ENCODE data around the gene TBC1D14.

Gene TBC1D14

GRCh38 chr4:7026107-7026506, 116.5 kb downstream of the TBC1D14 start:
- no peaks in the 10 kb centered on the region for H3K4me1 ChIP-seq (ENCODE audit: low read length)
- peaks cover 14% of the 10 kb centered on the region for H3K36me3 ChIP-seq (replicated peaks; ENCODE audit: low read depth, low read length)
- H3K9ac ChIP-seq (ENCODE audit: low read length): no peak overlapping the region
- no peaks in the 10 kb centered on the region for H3K9me3 ChIP-seq (ENCODE audit: insufficient read depth, low read length)
- no peak overlapping the region for H2AFZ ChIP-seq (ENCODE audit: low read depth, low read length)
- no peak overlapping the region for H3K4me3 ChIP-seq (ENCODE audit: low read length)
- no peak overlapping the region for H3K4me2 ChIP-seq (ENCODE audit: low read length)
- no peak overlapping the region for H3K27ac ChIP-seq (ENCODE audit: low read length)
- no peaks in the 10 kb centered on the region for H3K79me2 ChIP-seq (ENCODE audit: low read length)
- no peaks in the 10 kb centered on the region for H3K27me3 ChIP-seq (ENCODE audit: low read depth, low read length)
- TF ChIP-seq CTCF (IDR thresholded peaks at IDR 0.05; ENCODE audit: low read depth, low read length): no peak
- TF ChIP-seq EZH2phosphoT487 (IDR thresholded peaks at IDR 0.05; ENCODE audit: low read depth): no peak
- no peaks in the 10 kb centered on the region for H4K20me1 ChIP-seq (ENCODE audit: insufficient read depth, low read length)

GRCh38 chr4:7027284-7027683, 117.7 kb downstream of the TBC1D14 start:
- H3K36me3 ChIP-seq (replicated peaks; ENCODE audit: low read depth, low read length): peaks cover 25% of the 10 kb centered on the region
- no peak overlapping the region for H3K9ac ChIP-seq (ENCODE audit: low read length)
- H3K4me1 ChIP-seq (ENCODE audit: low read length): no peaks in the 10 kb centered on the region
- H4K20me1 ChIP-seq (ENCODE audit: insufficient read depth, low read length): no peaks in the 10 kb centered on the region
- no peaks in the 10 kb centered on the region for H3K79me2 ChIP-seq (ENCODE audit: low read length)
- H2AFZ ChIP-seq (ENCODE audit: low read depth, low read length): no peak overlapping the region
- no peak for TF ChIP-seq EZH2phosphoT487 (IDR thresholded peaks at IDR 0.05; ENCODE audit: low read depth)
- no peak for TF ChIP-seq CTCF (IDR thresholded peaks at IDR 0.05; ENCODE audit: low read depth, low read length)
- H3K4me2 ChIP-seq (ENCODE audit: low read length): no peak overlapping the region
- no peak overlapping the region for H3K4me3 ChIP-seq (ENCODE audit: low read length)
- no peaks in the 10 kb centered on the region for H3K9me3 ChIP-seq (ENCODE audit: insufficient read depth, low read length)
- H3K27ac ChIP-seq (ENCODE audit: low read length): no peak overlapping the region
- no peaks in the 10 kb centered on the region for H3K27me3 ChIP-seq (ENCODE audit: low read depth, low read length)

DNA sequence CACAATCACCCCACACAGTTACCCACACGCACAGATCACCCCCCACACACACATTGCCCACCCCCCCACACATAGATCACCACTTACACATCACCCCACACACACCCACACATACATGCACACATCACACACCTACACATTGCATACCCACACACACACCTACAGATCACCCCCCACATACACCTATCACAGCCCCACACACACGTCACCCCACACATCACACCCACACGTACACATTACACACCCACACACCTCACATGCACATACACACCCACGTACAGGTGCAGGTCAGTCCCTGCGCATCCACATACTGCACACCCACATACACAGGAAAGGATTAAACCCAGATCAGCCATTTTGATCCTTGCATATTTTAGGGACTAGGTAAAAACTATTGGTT, 118.3 kb downstream of the TBC1D14 start:
- H3K27ac ChIP-seq (ENCODE audit: low read length): no peak overlapping the region
- TF ChIP-seq CTCF (IDR thresholded peaks at IDR 0.05; ENCODE audit: low read depth, low read length) (no peak), EZH2phosphoT487 (IDR thresholded peaks at IDR 0.05; ENCODE audit: low read depth) (no peak)
- H3K9me3 ChIP-seq (ENCODE audit: insufficient read depth, low read length): no peaks in the 10 kb centered on the region
- H2AFZ ChIP-seq (ENCODE audit: low read depth, low read length): no peak overlapping the region
- peaks cover 28% of the 10 kb centered on the region for H3K36me3 ChIP-seq (replicated peaks; ENCODE audit: low read depth, low read length)
- no peaks in the 10 kb centered on the region for H3K4me1 ChIP-seq (ENCODE audit: low read length)
- H3K27me3 ChIP-seq (ENCODE audit: low read depth, low read length): no peaks in the 10 kb centered on the region
- no peak overlapping the region for H3K4me3 ChIP-seq (ENCODE audit: low read length)
- H3K79me2 ChIP-seq (ENCODE audit: low read length): no peaks in the 10 kb centered on the region
- no peaks in the 10 kb centered on the region for H4K20me1 ChIP-seq (ENCODE audit: insufficient read depth, low read length)
- H3K9ac ChIP-seq (ENCODE audit: low read length): no peak overlapping the region
- no peak overlapping the region for H3K4me2 ChIP-seq (ENCODE audit: low read length)

DNA sequence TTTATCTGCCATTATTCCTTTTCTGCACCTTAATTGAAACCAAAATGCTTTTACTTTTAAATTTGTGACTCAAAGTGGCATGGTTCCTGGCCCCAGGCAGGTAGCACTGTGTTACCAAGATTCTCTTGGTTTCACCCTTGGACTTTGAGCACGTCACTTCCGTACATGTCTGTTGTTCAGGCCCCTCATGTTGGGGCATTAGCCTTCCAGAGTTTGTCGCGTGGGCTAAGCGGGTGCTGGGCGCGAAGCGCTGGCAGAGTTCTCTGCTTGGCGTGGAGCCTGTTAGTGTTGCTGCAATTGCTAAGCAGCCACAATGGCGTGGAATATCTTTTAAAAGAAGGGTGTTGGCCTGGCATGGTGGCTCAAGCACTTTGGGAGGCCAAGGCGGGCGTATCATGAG, 119.6 kb downstream of the TBC1D14 start:
- H3K4me1 ChIP-seq (ENCODE audit: low read length): no peaks in the 10 kb centered on the region
- no peak overlapping the region for H2AFZ ChIP-seq (ENCODE audit: low read depth, low read length)
- no peaks in the 10 kb centered on the region for H3K79me2 ChIP-seq (ENCODE audit: low read length)
- TF ChIP-seq CTCF (IDR thresholded peaks at IDR 0.05; ENCODE audit: low read depth, low read length) (no peak), EZH2phosphoT487 (IDR thresholded peaks at IDR 0.05; ENCODE audit: low read depth) (no peak)
- no peak overlapping the region for H3K9ac ChIP-seq (ENCODE audit: low read length)
- no peak overlapping the region for H3K27ac ChIP-seq (ENCODE audit: low read length)
- no peaks in the 10 kb centered on the region for H3K9me3 ChIP-seq (ENCODE audit: insufficient read depth, low read length)
- H3K4me3 ChIP-seq (ENCODE audit: low read length): no peak overlapping the region
- H3K36me3 ChIP-seq (replicated peaks; ENCODE audit: low read depth, low read length): peaks cover 28% of the 10 kb centered on the region
- no peaks in the 10 kb centered on the region for H4K20me1 ChIP-seq (ENCODE audit: insufficient read depth, low read length)
- H3K27me3 ChIP-seq (ENCODE audit: low read depth, low read length): no peaks in the 10 kb centered on the region
- H3K4me2 ChIP-seq (ENCODE audit: low read length): no peak overlapping the region
